BLaER1 treated with 17β-estradiol and CSF1 and Interleukin-3, amounts not matched to agents 10 nM and 100 nM (cell line): Measurements from ENCODE around the gene SPINK8.
"Not testable (repeated sequence)": the region's sequence is repeated elsewhere in the genome, so short reads cannot be mapped to it uniquely, and the experiment has no call there.

Experiments used
- H3K27ac ChIP-seq, 11 experiments: shearing (Covaris generic); formaldehyde crosslinking; 2 replicates each; pipeline ENCODE4 v1.8.1; 2022
- H3K27me3 ChIP-seq, 11 experiments: shearing (Covaris generic); formaldehyde crosslinking; 2 replicates each; pipeline ENCODE4 v1.8.1; 2022
- H3K36me3 ChIP-seq, 11 experiments: shearing (Covaris generic); formaldehyde crosslinking; 2 replicates each; pipeline ENCODE4 v1.8.1; 2022
- H3K4me1 ChIP-seq, 10 experiments: shearing (Covaris generic); formaldehyde crosslinking; 2 replicates each; pipeline ENCODE4 v1.8.1; 2022
- H3K4me2 ChIP-seq, 11 experiments: shearing (Covaris generic); formaldehyde crosslinking; 2 replicates each; pipeline ENCODE4 v1.8.1; 2022
- H3K4me3 ChIP-seq, 10 experiments: shearing (Covaris generic); formaldehyde crosslinking; 2 replicates each; pipeline ENCODE4 v1.8.1; 2022
- H3K9ac ChIP-seq, 11 experiments: shearing (Covaris generic); formaldehyde crosslinking; 2 replicates each; pipeline ENCODE4 v1.8.1; 2022
- H3K9me3 ChIP-seq, 11 experiments: shearing (Covaris generic); formaldehyde crosslinking; replicated peaks in 1 of 11; 2 replicates each; pipeline ENCODE4 v1.8.1; 2022
- H4K20me1 ChIP-seq, 11 experiments: shearing (Covaris generic); formaldehyde crosslinking; 2 replicates each; pipeline ENCODE4 v1.8.1; 2022
- Cebpa-rat ChIP-seq, 11 experiments: shearing (Covaris generic); IDR thresholded peaks; 2 replicates each; pipeline ENCODE4 v1.8.1; 2022

Gene SPINK8

DNA sequence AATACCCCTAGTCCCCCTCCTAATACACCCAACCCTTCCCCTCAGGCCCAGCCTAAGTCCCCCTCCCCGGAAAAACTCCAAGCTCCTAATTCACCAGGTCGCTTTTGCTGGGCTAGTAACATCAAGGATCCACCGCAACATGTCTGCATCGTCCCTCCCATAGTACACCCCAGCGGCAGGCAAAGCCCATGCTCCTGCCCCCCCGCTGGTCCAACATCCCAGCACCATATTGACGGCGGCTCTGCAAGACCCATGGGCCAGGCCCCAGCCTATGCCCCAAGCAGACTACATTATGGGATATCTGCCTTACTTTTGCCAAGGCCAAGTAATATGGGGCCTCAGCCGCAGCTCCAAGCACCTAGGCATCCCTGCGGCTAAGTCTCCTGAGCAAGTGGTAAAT, 59.0 kb downstream of the SPINK8 start:
- TF ChIP-seq Cebpa-rat (IDR thresholded peaks at IDR 0.05): no peak
- Histone ChIP-seq H3K9ac (no peak overlapping the region; a peak in 1 of 22 replicates), H3K36me3 (peaks cover 16 to 29% (median 22%) of the 10 kb centered on the region in 11 experiments), H3K27me3 (no peaks in the 10 kb centered on the region), H4K20me1 (peaks cover 0 to 12% (median 0%) of the 10 kb centered on the region in 11 experiments; a peak in 4 of 22 replicates), H3K4me2 (no peak overlapping the region), H3K9me3 (peaks cover 5 to 34% (median 19%) of the 10 kb centered on the region in 11 experiments; a peak in 18 of 22 replicates), H3K4me3 (no peak overlapping the region), H3K27ac (no peak overlapping the region), H3K4me1 (peaks cover 0 to 3% (median 0%) of the 10 kb centered on the region in 10 experiments; a peak in 1 of 20 replicates)

DNA sequence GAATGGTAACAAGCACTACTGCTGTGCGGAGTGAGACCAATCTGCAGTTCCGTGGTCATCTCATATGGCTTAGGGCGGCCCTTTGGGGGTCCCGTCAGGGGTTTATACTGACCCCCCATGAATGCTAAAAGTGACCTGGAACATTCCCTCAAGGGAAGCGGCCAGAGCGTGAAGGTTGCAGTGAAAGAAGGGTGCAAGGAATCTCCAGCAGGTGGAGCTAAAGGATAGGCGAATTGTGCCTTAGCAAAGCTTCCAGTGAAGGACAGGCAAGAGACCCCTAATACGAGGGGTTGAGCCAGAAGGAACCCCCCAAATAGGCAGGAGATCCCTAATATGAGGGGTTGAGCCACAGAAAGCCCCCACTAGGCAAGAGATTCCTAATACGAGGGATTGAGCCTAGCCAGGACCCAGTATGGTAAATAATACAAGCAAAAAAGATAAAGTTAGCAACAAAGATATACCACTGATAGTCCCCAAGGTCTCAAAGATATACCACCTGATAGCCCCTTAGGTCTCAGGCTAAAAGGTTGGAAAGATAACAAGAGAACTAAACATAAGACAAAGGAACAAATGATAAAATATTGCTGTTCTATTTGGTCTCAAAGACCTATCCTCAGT, 59.8 kb downstream of the SPINK8 start:
- no peak overlapping the region for H3K4me3 ChIP-seq
- peaks cover 4 to 29% (median 18%) of the 10 kb centered on the region in 11 experiments; a peak in 18 of 22 replicates for H3K9me3 ChIP-seq
- H3K9ac ChIP-seq: no peak overlapping the region
- H3K27me3 ChIP-seq: no peaks in the 10 kb centered on the region
- peaks cover 0 to 3% (median 0%) of the 10 kb centered on the region in 10 experiments; a peak in 1 of 20 replicates for H3K4me1 ChIP-seq
- H3K36me3 ChIP-seq: peaks cover 24 to 32% (median 29%) of the 10 kb centered on the region in 11 experiments
- H3K4me2 ChIP-seq: no peak overlapping the region
- H4K20me1 ChIP-seq: peaks cover 0 to 17% (median 0%) of the 10 kb centered on the region in 11 experiments; a peak in 4 of 22 replicates
- no peak for TF ChIP-seq Cebpa-rat (IDR thresholded peaks at IDR 0.05)
- H3K27ac ChIP-seq: no peak overlapping the region

DNA sequence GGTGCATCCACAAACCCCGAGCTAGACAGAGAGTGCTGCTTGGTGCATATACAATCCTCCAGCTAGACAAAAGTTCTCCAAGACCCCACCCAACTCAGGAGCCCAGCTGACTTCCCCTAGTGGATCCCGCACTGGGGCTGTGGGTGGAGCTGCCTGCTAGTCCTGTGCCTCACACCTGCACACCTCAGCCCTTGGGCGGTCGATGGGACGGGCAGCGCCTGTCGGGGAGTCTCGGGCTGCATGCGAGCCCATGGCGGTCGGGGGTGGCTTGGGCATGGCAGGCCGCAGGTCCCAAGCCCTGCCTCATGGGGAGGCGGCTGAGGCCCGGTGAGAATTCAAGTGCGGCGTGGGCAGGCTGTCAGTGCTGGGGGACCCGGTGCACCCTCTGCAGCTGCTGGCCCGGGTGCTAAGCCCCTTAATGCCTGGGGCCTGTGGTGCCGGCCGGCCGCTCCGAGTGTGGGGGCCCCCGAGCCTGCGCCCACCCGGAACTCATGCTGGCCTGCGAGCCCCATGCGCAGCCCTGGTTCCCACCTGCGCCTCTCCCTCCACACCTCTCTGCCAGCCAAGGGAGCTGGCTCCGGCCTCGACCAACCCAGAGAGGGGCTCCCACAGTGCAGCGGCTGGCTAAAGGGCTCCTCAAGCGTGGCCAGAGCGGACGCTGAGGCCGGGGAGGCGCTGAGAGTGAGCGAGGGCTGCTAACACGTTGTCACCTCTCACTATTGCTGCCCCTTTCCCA, 61.5 kb downstream of the SPINK8 start:
- no peak overlapping the region for H3K4me2 ChIP-seq
- H3K9me3 ChIP-seq: peaks cover 0 to 21% (median 9%) of the 10 kb centered on the region in 11 experiments; a peak in 15 of 22 replicates
- H3K36me3 ChIP-seq: peaks cover 37 to 49% (median 45%) of the 10 kb centered on the region in 11 experiments
- no peaks in the 10 kb centered on the region for H3K27me3 ChIP-seq
- H3K9ac ChIP-seq: no peak overlapping the region
- no peak for TF ChIP-seq Cebpa-rat (IDR thresholded peaks at IDR 0.05)
- no peak overlapping the region for H3K4me3 ChIP-seq
- H3K27ac ChIP-seq: no peak overlapping the region
- H4K20me1 ChIP-seq: peaks cover 0 to 21% (median 0%) of the 10 kb centered on the region in 11 experiments; a peak in 4 of 22 replicates
- peaks cover 0 to 3% (median 0%) of the 10 kb centered on the region in 10 experiments; a peak in 1 of 20 replicates for H3K4me1 ChIP-seq

DNA sequence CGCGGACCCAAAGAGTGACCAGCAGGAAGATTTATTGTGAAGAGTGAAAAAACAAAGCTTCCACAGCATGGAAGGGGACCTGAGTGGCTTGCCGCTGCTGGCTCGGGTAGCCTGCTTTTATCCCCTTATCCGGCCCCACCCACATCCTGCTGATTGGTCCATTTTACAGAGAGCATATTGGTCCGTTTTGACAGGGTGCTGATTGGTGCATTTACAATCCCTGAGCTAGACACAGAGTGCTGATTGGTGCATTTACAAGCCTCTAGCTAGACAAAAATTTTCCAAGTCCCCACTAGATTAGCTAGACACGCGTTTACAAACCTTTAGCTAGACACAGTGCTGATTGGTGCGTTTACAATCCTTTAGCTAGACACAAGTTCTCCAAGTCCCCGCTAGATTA, 62.2 kb downstream of the SPINK8 start:
- H3K4me3 ChIP-seq, H3K9ac ChIP-seq, H3K4me1 ChIP-seq, H3K27ac ChIP-seq, H3K4me2 ChIP-seq, H3K27me3 ChIP-seq: not testable (repeated sequence)
- Histone ChIP-seq H3K9me3 (peaks cover 0 to 21% (median 9%) of the 10 kb centered on the region in 11 experiments; a peak in 15 of 22 replicates), H4K20me1 (peaks cover 0 to 21% (median 0%) of the 10 kb centered on the region in 11 experiments; a peak in 4 of 22 replicates), H3K36me3 (peaks cover 44 to 56% (median 52%) of the 10 kb centered on the region in 11 experiments)

DNA sequence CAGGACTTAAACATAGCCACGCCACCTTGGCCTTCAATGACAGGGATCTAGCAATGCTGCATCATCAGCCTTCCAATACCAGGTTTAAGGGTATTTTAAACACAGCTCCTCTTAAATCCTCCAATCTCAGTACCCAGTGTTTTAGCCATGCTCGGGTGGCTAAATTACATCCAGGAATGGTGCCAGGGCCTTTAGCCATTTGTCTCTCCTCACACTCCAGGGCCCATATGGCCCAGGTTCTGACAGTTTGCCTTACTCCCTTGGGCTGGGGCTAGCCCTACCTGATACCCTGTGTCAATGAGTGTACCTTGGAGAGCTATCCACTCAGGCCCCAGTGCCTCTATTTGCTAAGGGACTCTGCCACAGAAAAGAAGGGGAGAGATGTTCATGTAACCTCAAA, 63.2 kb downstream of the SPINK8 start:
- Histone ChIP-seq H4K20me1 (peaks cover 0 to 21% (median 0%) of the 10 kb centered on the region in 11 experiments; a peak in 4 of 22 replicates), H3K4me3 (no peak overlapping the region), H3K4me1 (peaks cover 0 to 3% (median 0%) of the 10 kb centered on the region in 10 experiments; a peak in 1 of 20 replicates), H3K27me3 (no peaks in the 10 kb centered on the region), H3K9me3 (peaks cover 0 to 21% (median 9%) of the 10 kb centered on the region in 11 experiments; a peak in 15 of 22 replicates), H3K36me3 (peaks cover 49 to 65% (median 62%) of the 10 kb centered on the region in 11 experiments), H3K9ac (no peak overlapping the region), H3K4me2 (0 out of 22 replicates have a peak overlapping the region, but pooled peaks of 1 of the 11 experiments have one; percentile 14), H3K27ac (no peak overlapping the region)
- TF ChIP-seq Cebpa-rat (IDR thresholded peaks at IDR 0.05): no peak

DNA sequence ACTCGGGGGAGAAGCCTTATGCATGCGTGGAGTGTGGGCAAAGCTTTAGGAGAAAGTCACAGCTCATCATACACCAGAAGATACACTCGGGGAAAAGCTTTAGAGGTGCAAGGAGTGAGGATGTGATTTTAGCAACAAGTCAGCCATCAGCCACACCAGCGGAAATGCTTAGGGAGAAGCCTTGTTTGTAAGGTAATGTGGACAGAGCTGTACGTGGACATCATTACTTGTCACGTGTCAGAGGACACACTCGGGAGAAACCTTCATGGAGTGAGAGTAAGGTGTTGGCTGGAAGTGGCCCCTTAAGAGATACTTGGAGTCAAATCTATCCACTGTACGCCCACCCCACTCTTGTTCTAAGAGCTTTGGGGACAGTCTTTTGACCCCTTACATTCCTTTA, 63.9 kb downstream of the SPINK8 start:
- H3K4me1 ChIP-seq: peaks cover 0 to 3% (median 0%) of the 10 kb centered on the region in 10 experiments; a peak in 1 of 20 replicates
- no peak overlapping the region for H3K4me3 ChIP-seq
- TF ChIP-seq Cebpa-rat (IDR thresholded peaks at IDR 0.05): no peak
- H4K20me1 ChIP-seq: peaks cover 0 to 21% (median 0%) of the 10 kb centered on the region in 11 experiments; a peak in 4 of 22 replicates
- no peak overlapping the region for H3K4me2 ChIP-seq
- H3K36me3 ChIP-seq: peaks cover 52 to 71% (median 68%) of the 10 kb centered on the region in 11 experiments
- peaks cover 0 to 21% (median 9%) of the 10 kb centered on the region in 11 experiments; a peak in 15 of 22 replicates for H3K9me3 ChIP-seq
- H3K27ac ChIP-seq: no peak overlapping the region
- H3K9ac ChIP-seq: no peak overlapping the region
- no peaks in the 10 kb centered on the region for H3K27me3 ChIP-seq

DNA sequence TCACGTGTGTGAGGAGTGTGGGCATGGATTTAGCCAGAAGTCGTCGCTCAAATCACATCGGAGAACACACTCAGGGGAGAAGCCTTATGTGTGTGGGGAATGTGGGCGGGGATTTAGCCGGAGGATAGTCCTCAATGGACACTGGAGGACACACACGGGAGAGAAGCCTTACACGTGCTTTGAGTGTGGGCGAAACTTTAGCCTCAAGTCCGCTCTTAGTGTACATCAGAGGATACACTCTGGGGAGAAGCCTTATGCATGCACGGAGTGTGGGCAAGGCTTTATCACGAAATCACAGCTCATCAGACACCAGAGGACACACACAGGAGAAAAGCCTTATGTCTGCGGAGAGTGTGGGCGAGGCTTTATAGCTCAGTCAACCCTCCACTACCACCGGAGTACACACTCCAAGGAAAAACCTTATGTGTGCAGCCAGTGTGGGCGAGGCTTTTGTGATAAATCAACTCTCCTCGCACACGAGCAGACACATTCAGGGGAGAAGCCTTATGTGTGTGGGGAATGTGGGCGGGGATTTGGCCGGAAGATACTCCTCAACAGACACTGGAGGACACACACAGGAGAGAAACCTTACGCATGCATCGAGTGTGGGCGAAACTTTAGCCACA, 64.4 kb downstream of the SPINK8 start:
- Histone ChIP-seq H3K27me3 (no peaks in the 10 kb centered on the region), H3K9me3 (peaks cover 0 to 21% (median 9%) of the 10 kb centered on the region in 11 experiments; a peak in 15 of 22 replicates), H3K36me3 (peaks cover 58 to 77% (median 73%) of the 10 kb centered on the region in 11 experiments), H3K4me2 (no peak overlapping the region), H4K20me1 (peaks cover 0 to 16% (median 0%) of the 10 kb centered on the region in 11 experiments; a peak in 4 of 22 replicates), H3K9ac (no peak overlapping the region), H3K4me3 (no peak overlapping the region), H3K4me1 (peaks cover 0 to 3% (median 0%) of the 10 kb centered on the region in 10 experiments; a peak in 1 of 20 replicates), H3K27ac (no peak overlapping the region)
- no peak for TF ChIP-seq Cebpa-rat (IDR thresholded peaks at IDR 0.05)

DNA sequence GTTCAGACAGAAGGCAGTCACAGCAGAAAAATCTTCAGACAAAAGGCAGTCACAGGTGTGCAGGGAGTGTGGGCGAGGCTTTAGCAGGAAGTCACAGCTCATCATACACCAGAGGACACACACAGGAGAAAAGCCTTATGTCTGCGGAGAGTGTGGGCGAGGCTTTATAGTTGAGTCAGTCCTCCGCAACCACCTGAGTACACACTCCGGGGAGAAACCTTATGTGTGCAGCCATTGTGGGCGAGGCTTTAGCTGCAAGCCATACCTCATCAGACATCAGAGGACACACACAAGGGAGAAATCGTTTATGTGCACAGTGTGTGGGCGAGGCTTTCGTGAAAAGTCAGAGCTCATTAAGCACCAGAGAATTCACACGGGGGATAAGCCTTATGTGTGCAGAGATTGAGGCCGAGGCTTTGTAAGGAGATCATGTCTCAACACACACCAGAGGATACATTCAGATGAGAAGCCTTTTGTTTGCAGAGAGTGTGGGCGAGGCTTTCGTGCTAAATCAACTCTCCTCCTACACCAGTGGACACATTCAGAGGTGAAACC, 65.0 kb downstream of the SPINK8 start:
- no peak overlapping the region for H3K27ac ChIP-seq
- no peak overlapping the region; a peak in 1 of 22 replicates for H3K9ac ChIP-seq
- peaks cover 0 to 3% (median 0%) of the 10 kb centered on the region in 10 experiments; a peak in 1 of 20 replicates for H3K4me1 ChIP-seq
- no peak overlapping the region for H3K4me2 ChIP-seq
- peaks cover 0 to 21% (median 9%) of the 10 kb centered on the region in 11 experiments; a peak in 15 of 22 replicates for H3K9me3 ChIP-seq
- peaks cover 64 to 82% (median 79%) of the 10 kb centered on the region in 11 experiments for H3K36me3 ChIP-seq
- H3K4me3 ChIP-seq: no peak overlapping the region
- TF ChIP-seq Cebpa-rat (IDR thresholded peaks at IDR 0.05): no peak
- no peaks in the 10 kb centered on the region for H3K27me3 ChIP-seq
- peaks cover 0 to 16% (median 0%) of the 10 kb centered on the region in 11 experiments; a peak in 4 of 22 replicates for H4K20me1 ChIP-seq
